ENCODE measurements around the gene USP9Y.

The USP9Y gene

GRCh38 chrY:12756021-12756420 is 55.0 kb downstream of the USP9Y start:
- TF ChIP-seq CTCF (IDR thresholded peaks at IDR 0.05; ENCODE audit: extremely low read depth, missing control alignments): no peak
- DNase-seq (ENCODE audit: low spot score): no peak

- no peak for DNase-seq (ENCODE audit: low spot score)
- TF ChIP-seq CTCF (IDR thresholded peaks at IDR 0.05; ENCODE audit: extremely low read depth, missing control alignments): no peak
Observed at GRCh38 chrY:12765976-12766375, 64.9 kb downstream of the USP9Y start.

- TF ChIP-seq CTCF (IDR thresholded peaks at IDR 0.05; ENCODE audit: extremely low read depth, missing control alignments): no peak
- no peak for DNase-seq (ENCODE audit: low spot score)
Observed at GRCh38 chrY:12784521-12784920, 83.5 kb downstream of the USP9Y start.

GRCh38 chrY:12793999-12794398 is 93.0 kb downstream of the USP9Y start:
- peak; percentile 3 for DNase-seq (ENCODE audit: low spot score)
- TF ChIP-seq CTCF (IDR thresholded peaks at IDR 0.05; ENCODE audit: extremely low read depth, missing control alignments): no peak

GRCh38 chrY:12808046-12808445 is 107.0 kb downstream of the USP9Y start:
- no peak for DNase-seq (ENCODE audit: low spot score)
- no peak for TF ChIP-seq CTCF (IDR thresholded peaks at IDR 0.05; ENCODE audit: extremely low read depth, missing control alignments)

GRCh38 chrY:12809034-12809433 is 108.0 kb downstream of the USP9Y start:
- TF ChIP-seq CTCF (IDR thresholded peaks at IDR 0.05; ENCODE audit: extremely low read depth, missing control alignments): no peak
- DNase-seq (ENCODE audit: low spot score): peak; percentile 2

GRCh38 chrY:12823408-12823807 is 122.4 kb downstream of the USP9Y start:
- no peak for DNase-seq (ENCODE audit: low spot score)
- TF ChIP-seq CTCF (IDR thresholded peaks at IDR 0.05; ENCODE audit: extremely low read depth, missing control alignments): no peak
